NK-92 treated with Interleukin-12 subunit alpha and Interleukin-12 subunit beta, amount 100 ng/mL, for 24 hours (cell line): ENCODE results near the gene OR2AG2.
"Not testable (repeated sequence)": the region's sequence is repeated elsewhere in the genome, so short reads cannot be mapped to it uniquely, and the experiment has no call there.

ENCODE experiments used
- DNase-seq: peaks from one replicate; lab custom pipeline; 2025; lab: John Stamatoyannopoulos, UW

The OR2AG2 gene

GRCh38 chr11:6771926-6772893, at the start of gene OR2AG2:
OR2AG2 (minus strand) TSS chr11:6771976; CDS start chr11:6768957, 3,019 bp downstream.
- DNase-seq = no peak

- no peak for DNase-seq
Measured at GRCh38 chr11:6818967-6819366, 47.2 kb upstream of the OR2AG2 start.

- DNase-seq = no peak
Measured at GRCh38 chr11:6817694-6818093, 45.9 kb upstream of the OR2AG2 start.

- no peak for DNase-seq
Measured at GRCh38 chr11:6813656-6814055, 41.9 kb upstream of the OR2AG2 start.

- DNase-seq = no peak
Measured at GRCh38 chr11:6812390-6813005, 40.7 kb upstream of the OR2AG2 start.

- DNase-seq = not testable (repeated sequence)
Measured at GRCh38 chr11:6801075-6801474, 29.3 kb upstream of the OR2AG2 start.

- DNase-seq = no peak
Measured at GRCh38 chr11:6799402-6799801, 27.6 kb upstream of the OR2AG2 start, which contains the start of gene OR6A2. OR6A2 (minus strand) TSS chr11:6799689; CDS start chr11:6795708, 3,981 bp downstream.

- DNase-seq = no peak
Measured at GRCh38 chr11:6794639-6795038, 22.9 kb upstream of the OR2AG2 start.

- no peak for DNase-seq
Measured at GRCh38 chr11:6790546-6790945, 18.8 kb upstream of the OR2AG2 start.

GRCh38 chr11:6782720-6783119, 10.9 kb upstream of the OR2AG2 start, which contains the start of gene OR2AG1:
OR2AG1 (plus strand) TSS chr11:6783020; CDS start chr11:6785038, 2,018 bp downstream.
- no peak for DNase-seq

- no peak for DNase-seq
Measured at GRCh38 chr11:6780829-6781228, 9.1 kb upstream of the OR2AG2 start.

GRCh38 chr11:6778518-6778917, 6.7 kb upstream of the OR2AG2 start:
- no peak for DNase-seq

- DNase-seq = no peak
Measured at GRCh38 chr11:6757373-6757967, 14.3 kb downstream of the OR2AG2 start.

- DNase-seq = no peak
Measured at GRCh38 chr11:6755953-6756347, 15.8 kb downstream of the OR2AG2 start.

GRCh38 chr11:6755303-6755952, 16.3 kb downstream of the OR2AG2 start:
- no peak for DNase-seq

- no peak for DNase-seq
Measured at GRCh38 chr11:6747097-6747668, 24.6 kb downstream of the OR2AG2 start.

GRCh38 chr11:6746626-6747025, 25.1 kb downstream of the OR2AG2 start:
- DNase-seq = no peak

- peak; percentile 24 for DNase-seq
Measured at GRCh38 chr11:6746086-6746618, 25.6 kb downstream of the OR2AG2 start.

- no peak for DNase-seq
Measured at GRCh38 chr11:6745465-6746015, 26.2 kb downstream of the OR2AG2 start.

GRCh38 chr11:6745018-6745417, 26.8 kb downstream of the OR2AG2 start:
- no peak for DNase-seq

- no peak for DNase-seq
Measured at GRCh38 chr11:6742260-6742659, 29.5 kb downstream of the OR2AG2 start.
